Measurements from ENCODE around the gene MTLN. TPM values are rescaled to one million over a fixed set of nuclear protein-coding genes. Genes with fewer than 3 reads are reported as not detected.
"Not testable (repeated sequence)": the region's sequence is repeated elsewhere in the genome, so short reads cannot be mapped to it uniquely, and the experiment has no call there.

The MTLN gene
- total RNA-seq, 1 donor from 2014 or later = 79.6 TPM

DNA sequence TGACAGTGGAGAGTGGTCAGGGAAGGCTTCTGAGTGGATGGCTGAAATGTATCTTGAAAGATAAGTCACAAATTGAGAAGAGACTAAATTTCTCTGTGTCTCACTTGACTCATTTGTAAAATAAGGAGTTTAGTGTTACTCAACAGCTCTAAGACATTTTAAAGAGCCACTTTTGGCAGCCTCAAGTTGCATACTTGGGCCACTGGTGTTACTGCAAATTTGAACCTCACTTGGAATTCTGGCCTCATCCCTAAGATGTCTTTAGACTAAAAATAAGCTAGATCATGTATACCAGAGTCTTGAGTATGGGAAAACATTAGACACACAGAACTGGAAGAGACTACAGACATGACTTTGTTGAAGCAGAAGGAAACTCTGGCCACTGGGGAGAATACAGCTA lies 4.5 kb upstream of the MTLN start:
- Mint-ChIP-seq H3K27ac (no peak overlapping the region), H3K9me3 (peaks cover 15% of the 10 kb centered on the region), H3K4me1 (ENCODE audit: low read depth) (no peaks in the 10 kb centered on the region), H3K27me3 (ENCODE audit: insufficient read depth) (peaks cover 42% of the 10 kb centered on the region), H3K4me3 (no peak overlapping the region), H3K36me3 (ENCODE audit: low read depth) (peaks cover under 1% of the 10 kb centered on the region)
- DNase-seq (ENCODE audit: low spot score) = no peak
- intact Hi-C loops (cut with micrococcal nuclease) = no loop called here

DNA sequence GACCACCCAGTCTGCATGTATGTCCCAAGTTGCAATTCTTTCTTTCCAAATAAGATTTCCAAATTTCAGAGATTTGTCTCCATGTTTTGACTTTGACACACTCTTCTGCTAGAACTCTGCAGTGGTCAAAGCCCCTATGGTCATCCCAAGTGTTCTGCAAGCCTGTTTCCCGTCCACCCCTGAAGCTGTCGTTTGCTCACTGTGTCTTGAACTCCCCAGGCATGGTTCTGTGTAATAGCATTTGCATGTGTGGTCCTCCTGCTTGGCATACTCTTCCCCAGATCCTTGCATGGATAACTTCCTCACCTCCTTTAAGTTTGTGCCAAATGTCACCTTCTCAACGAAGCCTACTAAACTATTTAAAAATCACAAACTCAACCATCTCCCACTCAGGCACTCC lies 3.9 kb upstream of the MTLN start:
- DNase-seq (ENCODE audit: low spot score) = no peak
- Mint-ChIP-seq H3K4me1 (ENCODE audit: low read depth) (no peaks in the 10 kb centered on the region), H3K4me3 (no peak overlapping the region), H3K27me3 (ENCODE audit: insufficient read depth) (peaks cover 40% of the 10 kb centered on the region), H3K9me3 (peaks cover 15% of the 10 kb centered on the region), H3K27ac (no peak overlapping the region), H3K36me3 (ENCODE audit: low read depth) (peaks cover 5% of the 10 kb centered on the region)
- intact Hi-C loops (cut with micrococcal nuclease) = no loop called here

DNA sequence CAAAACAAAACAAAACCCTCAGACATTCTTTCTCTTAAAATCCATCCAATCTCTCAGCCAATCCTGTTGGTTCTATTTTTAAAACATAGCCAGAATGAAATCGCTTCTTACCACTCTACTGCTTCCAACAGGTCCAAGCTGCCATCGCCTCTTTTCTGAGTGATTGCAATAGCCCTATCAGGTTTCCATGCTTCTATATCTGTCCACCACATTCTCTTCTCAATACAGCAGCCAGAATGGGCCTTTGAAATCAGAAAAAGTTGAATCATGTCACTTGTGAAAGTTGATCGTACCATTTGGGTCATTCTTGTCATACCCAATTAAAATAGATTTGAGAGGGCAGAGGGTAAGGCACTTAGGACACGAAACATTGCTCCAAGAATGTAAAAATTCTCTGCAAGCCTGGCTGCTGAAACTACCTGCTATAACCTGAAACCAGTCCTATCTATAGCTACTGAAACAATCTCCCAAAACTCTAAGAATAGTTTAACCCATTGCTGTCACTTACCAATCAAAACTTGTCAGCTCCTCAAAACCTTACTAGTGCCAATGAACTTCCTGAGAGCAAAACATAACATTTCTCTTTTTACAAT lies 3.3 kb upstream of the MTLN start:
- Mint-ChIP-seq H3K27ac (no peak overlapping the region), H3K9me3 (peaks cover 15% of the 10 kb centered on the region), H3K4me1 (ENCODE audit: low read depth) (no peaks in the 10 kb centered on the region), H3K4me3 (no peak overlapping the region), H3K36me3 (ENCODE audit: low read depth) (peaks cover 5% of the 10 kb centered on the region), H3K27me3 (ENCODE audit: insufficient read depth) (peaks cover 37% of the 10 kb centered on the region)
- no peak for DNase-seq (ENCODE audit: low spot score)
- intact Hi-C loops (cut with micrococcal nuclease) = no loop called here

DNA sequence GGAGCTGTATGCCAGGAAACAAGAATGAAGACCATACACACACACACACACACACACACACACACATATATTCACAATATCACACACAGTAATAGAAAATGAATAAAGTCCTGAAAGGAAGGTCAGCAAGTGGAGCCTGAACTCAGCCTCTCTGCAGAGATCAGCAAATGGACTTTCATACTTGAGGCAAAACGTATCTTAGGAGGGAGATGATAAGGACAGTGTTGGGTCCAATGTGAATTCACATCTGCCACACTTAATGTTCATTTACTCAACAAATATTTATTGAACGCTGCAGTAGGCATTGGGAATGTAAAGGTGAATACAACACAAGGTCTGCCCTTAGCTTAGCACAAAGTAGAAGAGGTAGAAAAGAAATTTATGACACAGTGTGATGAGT lies 2.7 kb upstream of the MTLN start:
- intact Hi-C loops (cut with micrococcal nuclease) = no loop called here
- H3K9me3 Mint-ChIP-seq = peaks cover 15% of the 10 kb centered on the region
- DNase-seq (ENCODE audit: low spot score) = no peak
- H3K36me3 Mint-ChIP-seq (ENCODE audit: low read depth) = peaks cover 8% of the 10 kb centered on the region
- H3K27me3 Mint-ChIP-seq (ENCODE audit: insufficient read depth) = peaks cover 36% of the 10 kb centered on the region
- H3K4me3 Mint-ChIP-seq = no peak overlapping the region
- no peak overlapping the region for H3K27ac Mint-ChIP-seq
- H3K4me1 Mint-ChIP-seq (ENCODE audit: low read depth) = no peaks in the 10 kb centered on the region

DNA sequence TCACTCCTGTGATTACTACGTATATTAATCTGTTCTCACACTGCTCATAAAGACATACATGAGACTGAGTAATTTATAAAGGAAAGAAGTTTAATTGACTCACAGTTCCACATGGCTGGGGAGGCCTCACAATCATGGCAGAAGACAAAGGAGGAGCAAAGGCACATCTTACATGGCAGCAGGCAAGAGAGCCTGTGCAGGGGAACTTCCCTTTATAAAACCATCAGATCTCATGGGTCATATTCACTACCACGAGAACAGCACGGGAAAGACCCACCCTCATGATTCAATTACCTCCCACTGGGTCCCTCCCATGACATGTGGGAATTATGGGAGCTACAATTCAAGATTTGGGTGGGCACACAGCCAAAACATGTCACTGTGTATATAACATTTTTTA lies 1.2 kb upstream of the MTLN start:
- Mint-ChIP-seq H3K27me3 (ENCODE audit: insufficient read depth) (peaks cover 29% of the 10 kb centered on the region), H3K9me3 (peaks cover 15% of the 10 kb centered on the region), H3K36me3 (ENCODE audit: low read depth) (peaks cover 21% of the 10 kb centered on the region)
- DNase-seq (ENCODE audit: low spot score); H3K27ac Mint-ChIP-seq; intact Hi-C loops (cut with micrococcal nuclease); H3K4me1 Mint-ChIP-seq (ENCODE audit: low read depth); H3K4me3 Mint-ChIP-seq: not testable (repeated sequence)

DNA sequence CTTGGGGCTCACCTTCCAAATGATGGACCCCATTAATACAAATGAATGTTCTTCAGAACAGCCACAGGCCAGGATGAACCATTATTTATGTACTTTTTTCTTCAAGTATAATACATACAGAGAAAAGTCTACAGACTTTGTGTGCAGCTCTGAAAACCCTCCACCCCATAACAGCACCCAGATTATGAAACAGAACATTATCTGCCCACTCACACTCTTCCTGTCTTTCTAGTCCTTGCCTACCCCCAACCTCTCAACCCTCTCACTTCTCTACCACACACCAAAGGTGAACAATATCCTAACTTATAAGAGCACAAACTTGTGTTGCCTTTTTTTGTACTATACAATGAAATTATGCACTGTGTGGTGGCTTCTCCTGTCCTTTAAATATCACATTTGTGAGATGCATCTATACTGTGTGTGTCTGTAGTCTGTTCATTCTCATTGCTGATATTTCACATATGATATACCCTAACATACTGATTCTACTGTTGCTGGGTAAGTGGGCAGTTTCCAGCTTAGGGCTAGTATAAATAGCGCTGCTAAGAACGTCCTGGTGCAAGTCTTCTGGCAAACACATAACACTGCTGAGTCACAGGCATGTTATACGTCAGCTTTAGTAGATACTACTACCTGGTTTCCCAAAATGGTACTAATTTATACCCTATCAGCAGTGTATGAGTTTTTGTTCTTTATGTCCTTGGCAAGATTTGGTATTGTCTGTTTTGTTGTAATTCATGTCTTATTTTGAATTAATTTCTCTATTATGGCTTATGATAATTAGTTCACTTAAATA lies 6.5 kb downstream of the MTLN start:
- Mint-ChIP-seq H3K27ac (peak overlapping the region; percentile 95), H3K36me3 (ENCODE audit: low read depth) (peaks cover 22% of the 10 kb centered on the region), H3K27me3 (ENCODE audit: insufficient read depth) (no peaks in the 10 kb centered on the region), H3K4me3 (peak overlapping the region; percentile 90), H3K9me3 (no peaks in the 10 kb centered on the region), H3K4me1 (ENCODE audit: low read depth) (peaks cover 18% of the 10 kb centered on the region)
- intact Hi-C loops (cut with micrococcal nuclease) = loop anchor here (5.0 to 10.0 kb wide), 2 partner anchors 594 to 1761 kb away; partner anchors contain the start of genes GCC2, SEPTIN10 and SOWAHC
- DNase-seq (ENCODE audit: low spot score) = no peak

DNA sequence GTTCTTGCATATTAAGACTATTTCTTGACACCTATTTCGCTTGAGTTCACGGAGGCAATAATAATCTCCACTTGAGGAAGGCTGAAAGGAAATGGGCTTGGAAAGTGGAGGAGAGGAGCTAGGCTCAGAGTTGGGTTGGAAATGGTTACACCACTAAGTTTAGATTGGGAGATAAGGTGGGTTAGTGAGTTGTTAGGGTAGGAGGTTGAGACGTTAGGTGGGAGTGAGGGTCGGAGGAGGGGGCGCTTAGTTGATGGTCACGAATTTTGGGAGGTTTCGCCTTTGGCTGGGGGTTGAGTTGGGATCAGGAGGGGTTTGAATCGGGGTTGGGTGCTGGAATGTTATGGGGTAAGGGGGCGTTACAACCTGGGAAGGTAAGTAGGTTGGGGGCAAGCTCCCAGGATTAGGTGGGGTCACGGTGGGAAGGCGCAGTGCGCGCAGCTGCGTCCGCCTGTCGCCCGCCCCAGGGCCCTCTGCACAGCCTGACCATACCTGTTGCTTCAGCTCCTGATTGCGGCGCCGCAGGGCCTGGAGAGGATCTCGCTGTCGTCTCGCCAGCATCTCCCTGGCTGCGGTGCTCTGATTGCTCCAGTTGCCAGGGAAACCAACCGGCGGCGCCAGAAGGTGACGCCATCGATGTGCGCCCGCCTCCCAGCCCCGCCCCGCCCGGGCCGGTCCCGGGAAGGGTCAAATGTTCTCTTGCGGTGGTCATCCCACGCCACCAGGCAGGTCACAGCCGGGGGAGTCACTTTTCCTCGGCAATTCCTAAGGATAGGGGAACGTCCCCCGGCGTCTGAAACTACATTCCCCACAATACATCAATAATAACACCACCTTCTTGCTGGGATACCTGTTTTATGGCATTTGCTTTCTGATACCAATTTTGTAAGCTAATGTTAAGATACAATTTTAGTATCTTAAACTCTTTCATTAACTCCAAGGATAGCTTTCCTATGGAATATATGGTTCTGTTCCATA lies 7.7 kb downstream of the MTLN start, which contains the start of gene NPHP1:
NPHP1 (minus strand) TSS at position 606 of the 978 bp plus-strand sequence; CDS start at position 561, 45 bp downstream.
- peak; percentile 83 for DNase-seq (ENCODE audit: low spot score)
- peak within 1 kb of the TSS; percentile 90 for H3K4me3 Mint-ChIP-seq
- H3K4me1 Mint-ChIP-seq (ENCODE audit: low read depth) = peaks cover 18% of the 10 kb centered on the region
- peak within 1 kb of the TSS; percentile 95 for H3K27ac Mint-ChIP-seq
- intact Hi-C loops (cut with micrococcal nuclease) = loop anchor here (1.0 to 10.0 kb wide), 3 partner anchors 8 to 1760 kb away; partner anchors contain the start of genes GCC2, MTLN, SEPTIN10 and SOWAHC
- no peaks in the 10 kb centered on the region for H3K9me3 Mint-ChIP-seq
- no peaks in the 10 kb centered on the region for H3K27me3 Mint-ChIP-seq (ENCODE audit: insufficient read depth)
- H3K36me3 Mint-ChIP-seq (ENCODE audit: low read depth) = peaks cover 15% of the 10 kb centered on the region

DNA sequence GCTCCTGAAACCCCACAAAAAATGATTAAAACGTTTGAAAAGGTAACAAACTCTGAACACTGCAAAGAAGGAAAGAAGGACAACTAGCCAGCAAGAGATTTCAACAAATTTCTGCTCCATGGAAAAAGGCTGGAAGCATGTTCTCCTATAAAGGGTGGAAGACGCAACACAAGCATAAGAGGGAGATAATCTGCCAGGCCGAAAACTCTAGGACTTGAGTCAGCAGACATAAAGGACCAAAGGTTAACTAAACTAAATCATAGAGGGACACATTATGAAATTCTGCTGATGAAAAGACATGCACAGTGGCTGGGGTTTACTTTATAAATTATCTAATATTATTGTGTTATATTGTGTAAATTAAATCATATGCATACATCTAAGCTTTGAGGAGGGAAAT lies 14.3 kb downstream of the MTLN start:
- no peak for DNase-seq (ENCODE audit: low spot score)
- no peaks in the 10 kb centered on the region for H3K36me3 Mint-ChIP-seq (ENCODE audit: low read depth)
- H3K4me3 Mint-ChIP-seq = no peak overlapping the region
- no peaks in the 10 kb centered on the region for H3K9me3 Mint-ChIP-seq
- intact Hi-C loops (cut with micrococcal nuclease) = no loop called here
- H3K4me1 Mint-ChIP-seq (ENCODE audit: low read depth) = no peaks in the 10 kb centered on the region
- no peak overlapping the region for H3K27ac Mint-ChIP-seq
- H3K27me3 Mint-ChIP-seq (ENCODE audit: insufficient read depth) = peaks cover 1% of the 10 kb centered on the region

DNA sequence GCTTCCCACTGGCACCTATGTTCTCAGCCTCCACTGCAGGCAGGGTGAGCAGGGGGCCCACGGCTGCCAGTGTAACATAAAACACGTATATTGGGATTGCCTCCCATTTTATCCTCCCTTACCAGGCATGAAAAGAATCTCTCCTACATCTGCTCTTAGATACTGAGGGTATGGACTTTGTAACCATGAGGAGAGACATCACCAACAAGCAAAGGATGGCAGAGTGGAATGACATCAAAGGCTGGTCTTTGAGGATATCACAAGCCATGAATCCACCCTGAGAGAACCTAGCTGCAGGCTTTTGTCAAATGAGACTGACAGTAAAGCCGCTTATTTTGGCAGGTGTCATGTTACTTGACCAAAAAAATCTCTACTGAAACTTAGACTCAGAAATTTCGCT lies 14.9 kb downstream of the MTLN start:
- Mint-ChIP-seq H3K27me3 (ENCODE audit: insufficient read depth) (peaks cover 3% of the 10 kb centered on the region), H3K27ac (no peak overlapping the region), H3K4me1 (ENCODE audit: low read depth) (no peaks in the 10 kb centered on the region), H3K36me3 (ENCODE audit: low read depth) (no peaks in the 10 kb centered on the region), H3K4me3 (no peak overlapping the region), H3K9me3 (no peaks in the 10 kb centered on the region)
- DNase-seq (ENCODE audit: low spot score) = no peak
- intact Hi-C loops (cut with micrococcal nuclease) = no loop called here

DNA sequence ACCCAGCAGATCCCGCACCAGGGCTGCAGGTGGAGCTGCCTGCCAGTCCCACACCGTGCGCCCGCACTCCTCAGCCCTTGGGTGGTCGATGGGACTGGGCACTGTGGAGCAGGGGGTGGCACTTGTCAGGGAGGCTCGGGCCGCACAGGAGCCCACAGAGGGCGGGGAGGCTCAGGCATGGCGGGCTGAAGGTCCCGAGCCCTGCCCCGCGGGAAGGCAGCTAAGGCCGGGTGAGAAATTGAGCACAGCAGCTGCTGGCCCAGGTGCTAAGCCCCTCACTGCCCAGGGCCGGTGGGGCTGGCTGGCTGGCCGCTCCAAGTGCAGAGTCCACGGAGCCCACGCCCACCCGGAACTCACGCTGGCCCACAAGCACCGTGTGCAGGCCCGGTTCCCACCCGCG lies 22.2 kb downstream of the MTLN start:
- H3K27me3 Mint-ChIP-seq (ENCODE audit: insufficient read depth); H3K4me1 Mint-ChIP-seq (ENCODE audit: low read depth); H3K36me3 Mint-ChIP-seq (ENCODE audit: low read depth); H3K27ac Mint-ChIP-seq; H3K9me3 Mint-ChIP-seq; DNase-seq (ENCODE audit: low spot score); intact Hi-C loops (cut with micrococcal nuclease); H3K4me3 Mint-ChIP-seq: not testable (repeated sequence)

DNA sequence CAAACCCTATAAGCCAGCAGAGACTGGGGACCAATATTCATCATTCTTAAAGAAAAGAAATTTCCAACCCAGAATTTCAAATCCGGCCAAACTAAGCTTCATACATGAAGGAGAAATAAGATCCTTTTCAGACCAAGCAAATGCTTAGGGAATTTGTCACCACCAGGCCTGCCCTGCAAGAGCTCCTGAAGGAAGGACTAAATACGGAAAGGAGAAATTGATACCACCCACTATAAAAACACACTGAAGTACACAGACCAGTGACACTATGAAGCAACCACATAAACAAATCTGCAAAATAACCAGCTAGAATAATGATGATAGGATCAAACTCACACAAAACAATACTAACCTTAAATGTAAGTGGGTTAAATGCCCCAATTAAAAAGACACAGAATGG lies 29.9 kb downstream of the MTLN start:
- Mint-ChIP-seq H3K9me3 (peaks cover 9% of the 10 kb centered on the region), H3K27ac (no peak overlapping the region), H3K27me3 (ENCODE audit: insufficient read depth) (peaks cover 4% of the 10 kb centered on the region), H3K36me3 (ENCODE audit: low read depth) (no peaks in the 10 kb centered on the region), H3K4me1 (ENCODE audit: low read depth) (no peaks in the 10 kb centered on the region), H3K4me3 (no peak overlapping the region)
- intact Hi-C loops (cut with micrococcal nuclease) = no loop called here
- no peak for DNase-seq (ENCODE audit: low spot score)

DNA sequence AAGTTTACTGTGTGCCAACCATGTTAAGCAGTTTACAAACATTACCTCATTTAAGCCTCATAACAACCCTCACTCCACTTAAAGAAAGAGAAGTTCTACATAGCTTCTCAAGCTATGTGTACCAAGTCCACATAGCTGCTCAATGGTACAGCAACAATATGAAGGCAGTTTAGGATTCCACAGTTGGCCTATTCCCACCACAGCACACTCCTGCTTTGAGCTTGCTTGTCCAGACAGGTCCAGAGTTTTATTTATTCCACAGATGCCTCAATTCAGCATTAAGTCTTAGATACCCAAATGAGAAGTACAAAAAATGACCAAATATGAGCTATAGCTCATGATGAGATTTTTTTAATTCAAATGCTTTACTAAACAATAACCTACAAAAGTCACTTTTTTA lies 32.3 kb downstream of the MTLN start:
- Mint-ChIP-seq H3K4me3 (no peak overlapping the region), H3K36me3 (ENCODE audit: low read depth) (no peaks in the 10 kb centered on the region), H3K27me3 (ENCODE audit: insufficient read depth) (peaks cover 12% of the 10 kb centered on the region), H3K4me1 (ENCODE audit: low read depth) (no peaks in the 10 kb centered on the region), H3K27ac (no peak overlapping the region), H3K9me3 (peaks cover 9% of the 10 kb centered on the region)
- intact Hi-C loops (cut with micrococcal nuclease) = no loop called here
- DNase-seq (ENCODE audit: low spot score) = no peak

Data from activated T-helper 1 cell treated with anti-CD3 and anti-CD28 coated beads, Interleukin-12 subunit alpha, Interleukin-12 subunit beta, Interleukin-2, Interleukin-4 antibody, amounts not matched to agents 30 ng/mL and 10 ng/mL and 1 ng/mL, durations not matched to agents 14 hours and 24 hours and 36 hours (primary cell).